Measurements from ENCODE around the gene LDHA. TPM values are rescaled to one million over a fixed set of nuclear protein-coding genes. Genes with fewer than 3 reads are reported as not detected.

Gene LDHA
- total RNA-seq, 1 experiment from 2014 or later, result 644 TPM

- TF ChIP-seq STAT6 (CRISPR knock-in tag; conservative IDR thresholded peaks at IDR 0.05; ENCODE audit: low read depth) (no peak), ZNF532 (CRISPR knock-in tag; IDR thresholded peaks at IDR 0.05; ENCODE audit: borderline replicate concordance) (no peak), GTF2I (CRISPR knock-in tag; conservative IDR thresholded peaks at IDR 0.05) (no peak)
These were observed 63.1 kb downstream of the LDHA start (continued) for GRCh38 chr11:18457450-18457849.

Small RNA genes lying within 50 kb of the gene (microRNA-seq; reads per million reads assigned to microRNA genes)
- not detected for gene MIR3159 (ENCODE audit: borderline number of aligned reads)

Other genes with a start within 250 kb of the LDHA start
- gene MRGPRX4, start 221.7 kb upstream of the LDHA start, total RNA-seq (2021), result not detected in 3 replicates
- 0.44 to 0.50 TPM in 2 of 3 replicates, not detected in the other for gene SAA4, start 157.8 kb upstream of the LDHA start, total RNA-seq (2021)
- gene SAA2, start 145.9 kb upstream of the LDHA start, total RNA-seq (2021), result 4.1 to 8.2 TPM (median 5.0 TPM) in 3 replicates
- gene SAA1, start 128.3 kb upstream of the LDHA start, total RNA-seq (2021), result 7.7 to 12.8 TPM (median 8.8 TPM) in 3 replicates
- gene HPS5, start 72.4 kb upstream of the LDHA start, total RNA-seq (2021), result 14.9 to 15.3 TPM (median 15.0 TPM) in 3 replicates
- 21.0 to 24.1 TPM (median 23.0 TPM) in 3 replicates for gene GTF2H1, start 72.0 kb upstream of the LDHA start, total RNA-seq (2021)
- 0.27 TPM in 1 of 3 replicates, not detected in the others for gene LDHC, start 17.8 kb downstream of the LDHA start, total RNA-seq (2021)
- gene LDHAL6A, start 61.3 kb downstream of the LDHA start, total RNA-seq (2021), result not detected in 3 replicates
- 41.7 to 42.6 TPM (median 42.3 TPM) in 3 replicates for gene TSG101, start 132.4 kb downstream of the LDHA start, total RNA-seq (2021)
- gene UEVLD, start 194.2 kb downstream of the LDHA start, total RNA-seq (2021), result 6.7 to 8.6 TPM (median 7.5 TPM) in 3 replicates
- 2.3 to 3.2 TPM (median 3.2 TPM) in 3 replicates for gene MISFA, start 205.2 kb downstream of the LDHA start, total RNA-seq (2021)
- gene SPTY2D1, start 239.8 kb downstream of the LDHA start, total RNA-seq (2021), result 14.0 to 14.3 TPM (median 14.3 TPM) in 3 replicates

Data from WTC11 (cell line).